ENCODE results near the gene CDH4. TPM values are rescaled to one million over a fixed set of nuclear protein-coding genes. Genes with fewer than 3 reads are reported as not detected.

The CDH4 gene
- total RNA-seq, 1 donor from 2014 or later: 2.9 TPM

GRCh38 chr20:61343934-61344333 is 91.9 kb downstream of the CDH4 start:
- no peak overlapping the region for H3K9ac ChIP-seq
- H3K36me3 Mint-ChIP-seq: peaks cover 15% of the 10 kb centered on the region
- no peaks in the 10 kb centered on the region for H4K20me1 ChIP-seq (ENCODE audit: low read depth)
- no peak for DNase-seq (ENCODE audit: low spot score)
- peaks cover 14% of the 10 kb centered on the region for H3K27me3 ChIP-seq
- peaks cover 6% of the 10 kb centered on the region for H3K27me3 Mint-ChIP-seq (ENCODE audit: insufficient read depth, low read depth)
- no peak overlapping the region for H3K4me3 ChIP-seq
- H3K4me1 ChIP-seq: no peaks in the 10 kb centered on the region
- no peak overlapping the region for H3K4me2 ChIP-seq
- peak overlapping the region; percentile 70 for H3K27ac Mint-ChIP-seq
- no peaks in the 10 kb centered on the region for H3K79me2 ChIP-seq (ENCODE audit: low read depth)
- TF ChIP-seq EZH2phosphoT487 (IDR thresholded peaks at IDR 0.05) (no peak), EZH2 (IDR thresholded peaks at IDR 0.05) (no peak)
- TF ChIP-seq, protein P1, sequence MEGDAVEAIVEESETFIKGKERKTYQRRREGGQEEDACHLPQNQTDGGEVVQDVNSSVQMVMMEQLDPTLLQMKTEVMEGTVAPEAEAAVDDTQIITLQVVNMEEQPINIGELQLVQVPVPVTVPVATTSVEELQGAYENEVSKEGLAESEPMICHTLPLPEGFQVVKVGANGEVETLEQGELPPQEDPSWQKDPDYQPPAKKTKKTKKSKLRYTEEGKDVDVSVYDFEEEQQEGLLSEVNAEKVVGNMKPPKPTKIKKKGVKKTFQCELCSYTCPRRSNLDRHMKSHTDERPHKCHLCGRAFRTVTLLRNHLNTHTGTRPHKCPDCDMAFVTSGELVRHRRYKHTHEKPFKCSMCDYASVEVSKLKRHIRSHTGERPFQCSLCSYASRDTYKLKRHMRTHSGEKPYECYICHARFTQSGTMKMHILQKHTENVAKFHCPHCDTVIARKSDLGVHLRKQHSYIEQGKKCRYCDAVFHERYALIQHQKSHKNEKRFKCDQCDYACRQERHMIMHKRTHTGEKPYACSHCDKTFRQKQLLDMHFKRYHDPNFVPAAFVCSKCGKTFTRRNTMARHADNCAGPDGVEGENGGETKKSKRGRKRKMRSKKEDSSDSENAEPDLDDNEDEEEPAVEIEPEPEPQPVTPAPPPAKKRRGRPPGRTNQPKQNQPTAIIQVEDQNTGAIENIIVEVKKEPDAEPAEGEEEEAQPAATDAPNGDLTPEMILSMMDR (IDR thresholded peaks at IDR 0.05): no peak
- no peak overlapping the region for H2AFZ ChIP-seq (replicated peaks)
- no peak overlapping the region for H3K27ac ChIP-seq
- H3K4me3 Mint-ChIP-seq: no peak overlapping the region
- H3K4me1 Mint-ChIP-seq: peaks cover 32% of the 10 kb centered on the region
- H3K9me3 ChIP-seq (ENCODE audit: low read depth): no peaks in the 10 kb centered on the region
- H3F3A ChIP-seq (ENCODE audit: low read depth): no peaks in the 10 kb centered on the region
- H3K36me3 ChIP-seq: no peaks in the 10 kb centered on the region
- H3K9me3 Mint-ChIP-seq: peaks cover 33% of the 10 kb centered on the region

- peaks cover 6% of the 10 kb centered on the region for H3K27me3 Mint-ChIP-seq (ENCODE audit: insufficient read depth, low read depth)
- no peak overlapping the region for H3K4me3 ChIP-seq
- H3K36me3 Mint-ChIP-seq: peaks cover 15% of the 10 kb centered on the region
- no peaks in the 10 kb centered on the region for H4K20me1 ChIP-seq (ENCODE audit: low read depth)
- H2AFZ ChIP-seq (replicated peaks): no peak overlapping the region
- no peaks in the 10 kb centered on the region for H3K4me1 ChIP-seq
- no peak overlapping the region for H3K4me2 ChIP-seq
- H3K9ac ChIP-seq: no peak overlapping the region
- no peaks in the 10 kb centered on the region for H3K36me3 ChIP-seq
- peaks cover 14% of the 10 kb centered on the region for H3K27me3 ChIP-seq
- H3K4me3 Mint-ChIP-seq: no peak overlapping the region
- H3K79me2 ChIP-seq (ENCODE audit: low read depth): no peaks in the 10 kb centered on the region
- H3K9me3 Mint-ChIP-seq: peaks cover 33% of the 10 kb centered on the region
- H3K27ac Mint-ChIP-seq: no peak overlapping the region
- H3F3A ChIP-seq (ENCODE audit: low read depth): no peaks in the 10 kb centered on the region
- no peak overlapping the region for H3K27ac ChIP-seq
- H3K4me1 Mint-ChIP-seq: peaks cover 42% of the 10 kb centered on the region
- TF ChIP-seq EZH2phosphoT487 (IDR thresholded peaks at IDR 0.05) (no peak), EZH2 (IDR thresholded peaks at IDR 0.05) (no peak)
- TF ChIP-seq, protein P1 (IDR thresholded peaks at IDR 0.05): no peak
- peak; percentile 27 for DNase-seq (ENCODE audit: low spot score)
- no peaks in the 10 kb centered on the region for H3K9me3 ChIP-seq (ENCODE audit: low read depth)
Observed at GRCh38 chr20:61345656-61346055, 93.6 kb downstream of the CDH4 start.

DNA sequence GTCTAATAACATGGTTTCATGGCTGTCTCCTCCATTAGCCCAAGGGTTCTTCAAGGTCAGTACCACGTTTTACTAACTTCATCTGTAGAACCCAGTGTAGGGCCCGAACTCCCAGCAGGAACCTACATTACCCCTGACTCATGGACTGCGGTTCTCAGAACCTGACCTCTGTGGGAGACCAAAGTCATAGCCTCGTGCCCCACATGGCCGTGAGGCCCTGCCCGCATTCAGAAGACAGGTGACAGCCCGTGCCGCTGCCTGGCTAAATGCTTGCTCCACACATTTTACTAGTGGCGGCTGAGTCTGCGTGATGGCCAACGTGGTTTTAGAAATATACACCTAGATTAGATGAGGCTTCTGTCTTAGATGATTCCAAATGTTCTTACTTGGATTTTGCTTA is 94.9 kb downstream of the CDH4 start:
- Mint-ChIP-seq H3K4me1 (peaks cover 52% of the 10 kb centered on the region), H3K36me3 (peaks cover 15% of the 10 kb centered on the region), H3K4me3 (no peak overlapping the region), H3K9me3 (peaks cover 23% of the 10 kb centered on the region), H3K27ac (no peak overlapping the region), H3K27me3 (ENCODE audit: insufficient read depth, low read depth) (peaks cover 7% of the 10 kb centered on the region)
- Histone ChIP-seq H3K79me2 (ENCODE audit: low read depth) (no peaks in the 10 kb centered on the region), H3K27ac (no peak overlapping the region), H3F3A (ENCODE audit: low read depth) (peaks cover 2% of the 10 kb centered on the region), H3K9me3 (ENCODE audit: low read depth) (no peaks in the 10 kb centered on the region), H2AFZ (replicated peaks) (no peak overlapping the region), H3K4me3 (no peak overlapping the region), H3K4me1 (peaks cover 4% of the 10 kb centered on the region), H3K27me3 (peaks cover 14% of the 10 kb centered on the region), H3K9ac (no peak overlapping the region), H3K36me3 (no peaks in the 10 kb centered on the region), H3K4me2 (no peak overlapping the region), H4K20me1 (ENCODE audit: low read depth) (no peaks in the 10 kb centered on the region)
- TF ChIP-seq EZH2 (IDR thresholded peaks at IDR 0.05) (no peak), EZH2phosphoT487 (IDR thresholded peaks at IDR 0.05) (no peak)
- TF ChIP-seq, protein P1 (IDR thresholded peaks at IDR 0.05): no peak
- DNase-seq (ENCODE audit: low spot score): no peak

Data from neural progenitor cell (in vitro differentiated cells).